Activated CD4-positive, alpha-beta T cell treated with anti-CD3 and anti-CD28 coated beads, Interleukin-2, Interleukin-6, amounts not matched to agents 100 ng/mL and 50 ng/mL, durations not matched to agents 16 hours and 8 hours (primary cell): Measurements from ENCODE around the gene NDOR1.

ENCODE experiments used
- DNase-seq: peaks from one replicate; pipeline ENCODE4 v3.0.0-alpha.2; 2020

NDOR1 gene

GRCh38 chr9:137167747-137168572, 37.5 kb upstream of the NDOR1 start:
- DNase-seq: no peak

GRCh38 chr9:137168573-137168903, 37.0 kb upstream of the NDOR1 start:
- DNase-seq: no peak

GRCh38 chr9:137168904-137169856, 36.3 kb upstream of the NDOR1 start:
- DNase-seq: peak; percentile 53

- DNase-seq: no peak
Measured at GRCh38 chr9:137169896-137170358, 35.6 kb upstream of the NDOR1 start, which contains the start of gene LRRC26. Gene LRRC26, minus strand, starts transcription at chr9:137170051. Its CDS starts 108 bp downstream, at chr9:137169943.

GRCh38 chr9:137170486-137171148, 34.9 kb upstream of the NDOR1 start:
- no peak for DNase-seq

GRCh38 chr9:137171149-137171900, 34.2 kb upstream of the NDOR1 start:
- DNase-seq: no peak

GRCh38 chr9:137172901-137173795, 32.4 kb upstream of the NDOR1 start:
- no peak for DNase-seq

- no peak for DNase-seq
Measured at GRCh38 chr9:137173796-137174664, 31.5 kb upstream of the NDOR1 start.

- no peak for DNase-seq
Measured at GRCh38 chr9:137174722-137175293, 30.7 kb upstream of the NDOR1 start.

GRCh38 chr9:137175345-137175961, 30.0 kb upstream of the NDOR1 start:
- no peak for DNase-seq

- DNase-seq: peak; percentile 44
Measured at GRCh38 chr9:137176302-137177182, 29.0 kb upstream of the NDOR1 start.

- no peak for DNase-seq
Measured at GRCh38 chr9:137178201-137178938, 27.1 kb upstream of the NDOR1 start.

GRCh38 chr9:137178939-137179630, 26.4 kb upstream of the NDOR1 start:
- no peak for DNase-seq

GRCh38 chr9:137179761-137180160, 25.7 kb upstream of the NDOR1 start:
- DNase-seq: no peak

GRCh38 chr9:137180491-137180890, 25.0 kb upstream of the NDOR1 start:
- no peak for DNase-seq

GRCh38 chr9:137181680-137182079, 23.8 kb upstream of the NDOR1 start:
- no peak for DNase-seq

- DNase-seq: no peak
Measured at GRCh38 chr9:137182836-137183235, 22.7 kb upstream of the NDOR1 start.
